Hepatocyte (in vitro differentiated cells): ENCODE results near the gene SLC8A2. TPM values are rescaled to one million over a fixed set of nuclear protein-coding genes. Genes with fewer than 3 reads are reported as not detected.

Experiments used
- DNase-seq: peaks from one replicate; pipeline ENCODE4 v3.0.0-alpha.2; 2016; ENCODE audit warnings: low spot score
- H2AFZ ChIP-seq: fragments of 200-600 bp; sonication (generic); 2 replicates; pipeline ENCODE4 v1.6.0; 2016; ENCODE audit warnings: antibody characterized with exemption, mild to moderate bottlenecking
- H3K27ac ChIP-seq: fragments of 200-600 bp; sonication (generic); 2 replicates; pipeline ENCODE4 v1.5.1; 2016; ENCODE audit warnings: mild to moderate bottlenecking
- H3K27me3 ChIP-seq: fragments of 200-600 bp; sonication (generic); 2 replicates; pipeline ENCODE4 v1.6.1; 2016
- H3K36me3 ChIP-seq: fragments of 200-600 bp; sonication (generic); replicated peaks from 2 replicates; pipeline ENCODE4 v1.5.1; 2016; ENCODE audit warnings: low read depth; ENCODE audit not compliant: insufficient read depth
- H3K4me1 ChIP-seq: fragments of 200-600 bp; sonication (generic); 2 replicates; pipeline ENCODE4 v1.5.1; 2016; ENCODE audit warnings: mild to moderate bottlenecking, moderate library complexity; ENCODE audit not compliant: insufficient read depth
- H3K4me2 ChIP-seq: fragments of 200-600 bp; sonication (generic); 2 replicates; pipeline ENCODE4 v1.6.0; 2016
- H3K4me3 ChIP-seq: fragments of 200-600 bp; sonication (generic); 2 replicates; pipeline ENCODE4 v1.5.1; 2016; ENCODE audit warnings: mild to moderate bottlenecking
- H3K79me2 ChIP-seq: fragments of 200-600 bp; sonication (generic); 2 replicates; pipeline ENCODE4 v1.6.0; 2017; ENCODE audit warnings: mild to moderate bottlenecking
- H3K9me2 ChIP-seq: fragments of 200-600 bp; sonication (generic); replicated peaks from 2 replicates; pipeline ENCODE4 v1.6.0; 2017; ENCODE audit warnings: mild to moderate bottlenecking; ENCODE audit not compliant: insufficient read depth
- H3K9me3 ChIP-seq: fragments of 200-600 bp; sonication (generic); 2 replicates; pipeline ENCODE4 v1.5.1; 2016; ENCODE audit warnings: low read depth, mild to moderate bottlenecking
- H4K20me1 ChIP-seq: fragments of 200-600 bp; sonication (generic); 2 replicates; pipeline ENCODE4 v1.6.0; 2016; ENCODE audit warnings: mild to moderate bottlenecking; ENCODE audit not compliant: insufficient read depth, poor library complexity, severe bottlenecking
- CTCF ChIP-seq: fragments of 200-600 bp; sonication (generic); IDR thresholded peaks from 2 replicates; pipeline ENCODE4 v1.5.1; 2016; ENCODE audit warnings: antibody characterized with exemption, mild to moderate bottlenecking; ENCODE audit not compliant: poor library complexity
- EZH2 ChIP-seq: fragments of 200-600 bp; sonication (generic); IDR thresholded peaks from 2 replicates; pipeline ENCODE4 v1.6.1; 2016; ENCODE audit warnings: antibody characterized with exemption, mild to moderate bottlenecking, borderline replicate concordance
- EZH2phosphoT487 ChIP-seq: fragments of 200-600 bp; sonication (generic); IDR thresholded peaks from one replicate; pipeline ENCODE4 v1.6.1; 2018; ENCODE audit warnings: antibody characterized with exemption, mild to moderate bottlenecking, low read depth, moderate library complexity; ENCODE audit not compliant: unreplicated experiment, severe bottlenecking
- WGBS: methylation state at CpG from one replicate; pipeline ENCODE4 v1.1.6; 2016; ENCODE audit warnings: low lambda C conversion rate; ENCODE audit errors: missing lambda C conversion rate; 5-methylcytosine and 5-hydroxymethylcytosine counted together
- polyA plus RNA-seq: library from polyadenylated mRNA; unstranded; fragments of >200 nt; fragmentation: Nextera tagmentation; extraction: Ambion mirVana; gene quantifications from 2 replicates; pipeline ENCODE4 v1.2.1, GENCODE V29; 2016
- total RNA-seq: library from RNA; depleted of rRNA; stranded (reverse); fragments of >200 nt; gene quantifications from 2 replicates; pipeline ENCODE4 v1.2.3, GENCODE V29; 2014

Gene SLC8A2
- total and polyA plus RNA-seq, 2 experiments from 2014 or later: 0.24 to 1.1 TPM

DNA sequence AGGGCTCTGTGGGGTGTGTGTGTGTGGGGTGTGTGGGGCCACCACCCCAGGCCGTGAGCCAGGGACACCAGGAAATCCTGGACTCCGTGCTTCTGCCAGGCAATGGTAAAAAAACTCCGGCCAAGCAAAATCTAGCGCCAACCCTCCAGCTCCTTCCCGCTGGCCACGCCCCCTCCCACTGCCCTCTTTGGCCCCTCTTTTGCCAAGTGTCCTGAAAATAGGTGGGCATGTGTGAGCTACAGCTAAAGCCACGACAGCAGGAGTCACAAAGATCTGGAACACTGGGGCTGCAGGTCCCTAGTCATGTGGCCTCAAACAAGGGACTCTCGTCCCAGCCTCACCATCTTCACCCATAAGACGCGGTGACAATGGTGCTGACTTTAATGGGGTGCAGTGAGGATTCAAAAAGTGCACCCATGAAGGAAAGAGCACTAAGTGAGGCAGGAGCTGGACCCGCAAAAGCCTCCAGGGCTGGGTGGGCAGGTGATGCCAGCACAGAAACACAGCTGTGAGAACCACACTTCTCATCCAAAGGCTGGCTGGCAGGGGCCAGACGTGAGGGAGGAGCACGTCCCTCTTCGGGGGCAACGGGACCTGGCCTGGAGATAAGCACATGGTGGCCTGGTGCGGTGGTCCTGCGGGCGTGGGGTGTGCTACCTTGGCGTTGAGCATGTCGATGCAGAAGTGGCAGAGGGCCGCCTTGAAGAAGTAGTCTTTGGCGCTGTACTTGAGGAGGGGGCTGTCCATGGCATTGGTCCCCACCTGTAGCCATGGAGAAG lies 19.9 kb upstream of the SLC8A2 start:
- Histone ChIP-seq H3K27ac (no peak overlapping the region), H4K20me1 (peaks cover under 1% of the 10 kb centered on the region), H2AFZ (no peak overlapping the region), H3K79me2 (no peaks in the 10 kb centered on the region), H3K9me2 (no peaks in the 10 kb centered on the region), H3K9me3 (no peaks in the 10 kb centered on the region), H3K36me3 (no peaks in the 10 kb centered on the region), H3K4me1 (no peaks in the 10 kb centered on the region), H3K4me3 (no peak overlapping the region), H3K27me3 (no peaks in the 10 kb centered on the region), H3K4me2 (no peak overlapping the region)
- DNase-seq: no peak
- no peak for TF ChIP-seq CTCF
- no peak for TF ChIP-seq EZH2
- no peak for TF ChIP-seq EZH2phosphoT487
- 96% methylated on average over 18 of the region's 22 CpGs for WGBS

GRCh38 chr19:47490847-47491246 lies 19.2 kb upstream of the SLC8A2 start:
- 72% methylated on average over 3 of the region's 3 CpGs for WGBS
- Histone ChIP-seq H3K4me2 (no peak overlapping the region), H3K36me3 (no peaks in the 10 kb centered on the region), H2AFZ (no peak overlapping the region), H4K20me1 (no peaks in the 10 kb centered on the region), H3K79me2 (no peaks in the 10 kb centered on the region), H3K9me2 (no peaks in the 10 kb centered on the region), H3K4me1 (no peaks in the 10 kb centered on the region), H3K27me3 (no peaks in the 10 kb centered on the region), H3K27ac (no peak overlapping the region), H3K4me3 (no peak overlapping the region), H3K9me3 (no peaks in the 10 kb centered on the region)
- no peak for TF ChIP-seq EZH2
- TF ChIP-seq CTCF: no peak
- TF ChIP-seq EZH2phosphoT487: no peak
- DNase-seq: no peak

DNA sequence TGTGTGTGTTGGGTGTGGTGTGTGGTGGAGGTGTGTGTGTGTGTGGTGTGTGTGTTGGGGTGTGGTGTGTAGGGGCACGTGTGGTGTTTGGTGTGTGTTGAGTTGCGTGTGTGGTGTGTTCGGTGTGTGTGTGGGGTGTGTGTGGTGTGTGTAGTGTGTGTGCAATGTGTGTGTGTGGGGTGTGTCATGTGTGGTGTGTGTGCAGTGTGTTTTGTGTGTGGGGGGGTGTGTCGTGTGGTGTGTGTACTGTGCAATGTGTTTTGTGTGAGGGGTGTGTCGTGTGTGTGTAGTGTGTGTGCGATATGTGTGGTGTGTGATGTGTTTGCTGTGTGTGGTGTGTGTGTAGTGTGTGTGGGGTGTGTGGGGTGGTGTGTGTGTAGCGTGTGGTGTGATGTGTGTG lies 18.3 kb upstream of the SLC8A2 start:
- Histone ChIP-seq H3K79me2 (no peaks in the 10 kb centered on the region), H3K4me2 (no peak overlapping the region), H4K20me1 (no peaks in the 10 kb centered on the region), H3K9me2 (no peaks in the 10 kb centered on the region), H3K27me3 (no peaks in the 10 kb centered on the region), H3K27ac (no peak overlapping the region), H2AFZ (no peak overlapping the region), H3K36me3 (no peaks in the 10 kb centered on the region), H3K4me1 (peaks cover under 1% of the 10 kb centered on the region), H3K4me3 (no peak overlapping the region), H3K9me3 (no peaks in the 10 kb centered on the region)
- TF ChIP-seq EZH2phosphoT487 (no peak), CTCF (no peak), EZH2 (no peak)
- no peak for DNase-seq
- 96% methylated on average over 7 of the region's 7 CpGs for WGBS
